ENCODE measurements around the gene AAK1.

AAK1 gene

GRCh38 chr2:69561101-69561500 lies 82.4 kb downstream of the AAK1 start:
- no peaks in the 10 kb centered on the region for H3K27me3 ChIP-seq (ENCODE audit: insufficient read depth, low read length, poor library complexity)
- H3K4me1 ChIP-seq (ENCODE audit: insufficient read depth, low read length), result no peaks in the 10 kb centered on the region
- H3K9ac ChIP-seq (ENCODE audit: low read depth, low read length), result no peak overlapping the region
- no peak overlapping the region for H3K4me2 ChIP-seq (ENCODE audit: insufficient read depth, low read length)
- no peaks in the 10 kb centered on the region for H3K9me3 ChIP-seq (ENCODE audit: insufficient read depth, low read length, severe bottlenecking)
- ATAC-seq (ENCODE audit: insufficient read depth, low read depth), result no peak
- H3K27ac ChIP-seq (ENCODE audit: low read length), result no peak overlapping the region
- H3K36me3 ChIP-seq (ENCODE audit: insufficient read depth, low read length), result peaks cover 58% of the 10 kb centered on the region
- H2AFZ ChIP-seq (ENCODE audit: low read depth, low read length), result no peak overlapping the region
- DNase-seq, result no peak
- H4K20me1 ChIP-seq (ENCODE audit: insufficient read depth, low read length), result peaks cover 75% of the 10 kb centered on the region
- no peak for TF ChIP-seq EZH2 (IDR thresholded peaks at IDR 0.05; ENCODE audit: borderline replicate concordance, low read depth, low read length, severe bottlenecking)
- TF ChIP-seq CTCF (IDR thresholded peaks at IDR 0.05; ENCODE audit: borderline replicate concordance, extremely low read depth, low read length, poor library complexity, severe bottlenecking), result no peak
- peaks cover 99% of the 10 kb centered on the region for H3K79me2 ChIP-seq (ENCODE audit: insufficient read depth, low read length)
- H3K4me3 ChIP-seq (ENCODE audit: low read depth in 1 of 2, low read length in 2 of 2), result no peak overlapping the region

GRCh38 chr2:69560147-69560482 lies 83.4 kb downstream of the AAK1 start:
- H3K9me3 ChIP-seq (ENCODE audit: insufficient read depth, low read length, severe bottlenecking), result no peaks in the 10 kb centered on the region
- no peak overlapping the region for H3K9ac ChIP-seq (ENCODE audit: low read depth, low read length)
- ATAC-seq (ENCODE audit: insufficient read depth, low read depth) (0 out of 3 replicates have a peak, but pooled peaks have one; percentile 30), DNase-seq (no peak)
- peaks cover 65% of the 10 kb centered on the region for H4K20me1 ChIP-seq (ENCODE audit: insufficient read depth, low read length)
- TF ChIP-seq EZH2 (IDR thresholded peaks at IDR 0.05; ENCODE audit: borderline replicate concordance, low read depth, low read length, severe bottlenecking) (no peak), CTCF (IDR thresholded peaks at IDR 0.05; ENCODE audit: borderline replicate concordance, extremely low read depth, low read length, poor library complexity, severe bottlenecking) (no peak)
- H3K4me3 ChIP-seq (ENCODE audit: low read depth in 1 of 2, low read length in 2 of 2), result no peak overlapping the region
- H3K4me2 ChIP-seq (ENCODE audit: insufficient read depth, low read length), result no peak overlapping the region
- peaks cover 55% of the 10 kb centered on the region for H3K36me3 ChIP-seq (ENCODE audit: insufficient read depth, low read length)
- no peaks in the 10 kb centered on the region for H3K4me1 ChIP-seq (ENCODE audit: insufficient read depth, low read length)
- H2AFZ ChIP-seq (ENCODE audit: low read depth, low read length), result no peak overlapping the region
- H3K79me2 ChIP-seq (ENCODE audit: insufficient read depth, low read length), result peaks cover 97% of the 10 kb centered on the region
- H3K27ac ChIP-seq (ENCODE audit: low read length), result no peak overlapping the region
- no peaks in the 10 kb centered on the region for H3K27me3 ChIP-seq (ENCODE audit: insufficient read depth, low read length, poor library complexity)

GRCh38 chr2:69559442-69560146 lies 83.9 kb downstream of the AAK1 start:
- H3K4me1 ChIP-seq (ENCODE audit: insufficient read depth, low read length), result no peaks in the 10 kb centered on the region
- DNase-seq (no peak), ATAC-seq (ENCODE audit: insufficient read depth, low read depth) (peak; percentile 54; the same call in 2 of the 3 replicates)
- no peak overlapping the region for H2AFZ ChIP-seq (ENCODE audit: low read depth, low read length)
- H3K27ac ChIP-seq (ENCODE audit: low read length), result no peak overlapping the region
- peaks cover 97% of the 10 kb centered on the region for H3K79me2 ChIP-seq (ENCODE audit: insufficient read depth, low read length)
- no peak overlapping the region for H3K4me3 ChIP-seq (ENCODE audit: low read depth in 1 of 2, low read length in 2 of 2)
- peaks cover 55% of the 10 kb centered on the region for H3K36me3 ChIP-seq (ENCODE audit: insufficient read depth, low read length)
- no peak overlapping the region for H3K9ac ChIP-seq (ENCODE audit: low read depth, low read length)
- H4K20me1 ChIP-seq (ENCODE audit: insufficient read depth, low read length), result peaks cover 60% of the 10 kb centered on the region
- H3K4me2 ChIP-seq (ENCODE audit: insufficient read depth, low read length), result no peak overlapping the region
- no peaks in the 10 kb centered on the region for H3K27me3 ChIP-seq (ENCODE audit: insufficient read depth, low read length, poor library complexity)
- no peaks in the 10 kb centered on the region for H3K9me3 ChIP-seq (ENCODE audit: insufficient read depth, low read length, severe bottlenecking)
- TF ChIP-seq EZH2 (IDR thresholded peaks at IDR 0.05; ENCODE audit: borderline replicate concordance, low read depth, low read length, severe bottlenecking) (no peak), CTCF (IDR thresholded peaks at IDR 0.05; ENCODE audit: borderline replicate concordance, extremely low read depth, low read length, poor library complexity, severe bottlenecking) (peak; percentile 61)
